ENCODE results near the gene CREB3.

CREB3 gene
- 36.3 to 40.0 (median 38.7) reads per million in 4 experiments for total RNA-seq

GRCh38 chr9:35732185-35732799, at the start of gene CREB3, which contains the start of gene TLN1:
Gene CREB3 (plus strand): TSS chr9:35732666. CDS start chr9:35732773, 107 bp downstream.
Gene TLN1 (minus strand): TSS chr9:35732195. CDS start chr9:35725694, 6,501 bp downstream.
- peak; percentile 95 for DNase-seq

- DNase-seq = no peak
Measured at GRCh38 chr9:35683323-35683722, 49.1 kb upstream of the CREB3 start.

- DNase-seq = no peak
Measured at GRCh38 chr9:35684921-35685320, 47.5 kb upstream of the CREB3 start.

GRCh38 chr9:35685506-35685905, 47.0 kb upstream of the CREB3 start:
- no peak for DNase-seq

- no peak for DNase-seq
Measured at GRCh38 chr9:35686222-35687203, 46.0 kb upstream of the CREB3 start.

- DNase-seq = no peak
Measured at GRCh38 chr9:35687306-35687705, 45.2 kb upstream of the CREB3 start.

GRCh38 chr9:35687972-35688557, 44.4 kb upstream of the CREB3 start:
- no peak for DNase-seq

- DNase-seq = no peak
Measured at GRCh38 chr9:35688558-35689541, 43.6 kb upstream of the CREB3 start.

- no peak for DNase-seq
Measured at GRCh38 chr9:35689542-35690293, 42.7 kb upstream of the CREB3 start, which contains the start of gene TPM2. Gene TPM2 (minus strand): TSS chr9:35689925. CDS start chr9:35689817, 108 bp downstream.

- no peak for DNase-seq
Measured at GRCh38 chr9:35690294-35690613, 42.2 kb upstream of the CREB3 start.

GRCh38 chr9:35690614-35691333, 41.7 kb upstream of the CREB3 start:
- peak; percentile 14 for DNase-seq

GRCh38 chr9:35691334-35691650, 41.2 kb upstream of the CREB3 start:
- no peak for DNase-seq

GRCh38 chr9:35691757-35692301, 40.6 kb upstream of the CREB3 start:
- no peak for DNase-seq

- no peak for DNase-seq
Measured at GRCh38 chr9:35695943-35696401, 36.5 kb upstream of the CREB3 start.

GRCh38 chr9:35696520-35697215, 35.8 kb upstream of the CREB3 start:
- peak; percentile 35 for DNase-seq

GRCh38 chr9:35697486-35697885, 35.0 kb upstream of the CREB3 start:
- no peak for DNase-seq

GRCh38 chr9:35698231-35698630, 34.2 kb upstream of the CREB3 start:
- no peak for DNase-seq

GRCh38 chr9:35700031-35700430, 32.4 kb upstream of the CREB3 start:
- no peak for DNase-seq

- no peak for DNase-seq
Measured at GRCh38 chr9:35700942-35701341, 31.5 kb upstream of the CREB3 start.

- no peak for DNase-seq
Measured at GRCh38 chr9:35702696-35703095, 29.8 kb upstream of the CREB3 start.
